ENCODE measurements around the gene SP100. TPM values are rescaled to one million over a fixed set of nuclear protein-coding genes. Genes with fewer than 3 reads are reported as not detected.

The SP100 gene
- total RNA-seq (10 to 100 TPM; 70.0 to 89.6 (median 75.0) TPM), polyA plus RNA-seq (10 to 100 TPM; 63.1 to 82.6 TPM)
- long read RNA-seq, donor 1, transcript SP100-204 (15 exons, 1,898 nt): major isoform, 129 of 408 reads
- long read RNA-seq, donor 1, transcript SP100-205 (14 exons, 1,802 nt): minor isoform, 58 of 408 reads
- long read RNA-seq, donor 1, partial matches to known transcripts: 104 of 408 reads
- long read RNA-seq, donor 1, other reads (novel, unspliced or antisense): 114 of 408 reads
- long read RNA-seq, donor 2, partial matches to known transcripts: 0 of 5 reads
- long read RNA-seq, donor 2, other reads (novel, unspliced or antisense): 0 of 5 reads
- long read RNA-seq, donor 3, transcript SP100-205 (14 exons, 1,802 nt): minor isoform, 19 of 82 reads
- long read RNA-seq, donor 3, transcript SP100-204 (15 exons, 1,898 nt): major isoform, 38 of 82 reads
- long read RNA-seq, donor 3, partial matches to known transcripts: 0 of 82 reads
- long read RNA-seq, donor 3, other reads (novel, unspliced or antisense): 21 of 82 reads

GRCh38 chr2:230416061-230416721, at the start of gene SP100:
Gene SP100 (plus strand): TSS chr2:230416201. CDS start chr2:230416297, 96 bp downstream.
- Histone ChIP-seq H3K27me3 (no peaks in the 10 kb centered on the region), H3K4me1 (ENCODE audit: insufficient read depth) (peaks cover 8% of the 10 kb centered on the region), H3K9me3 (no peaks in the 10 kb centered on the region), H3K36me3 (no peaks in the 10 kb centered on the region), H3K4me3 (peak within 1 kb of the TSS; percentile 53), H3K27ac (peak within 1 kb of the TSS; percentile 59 to 79)
- DNase-seq: peak; percentile 73 to 77 (median 77)
- TF ChIP-seq EP300 (IDR thresholded peaks at IDR 0.05) (no peak), POLR2A (IDR thresholded peaks at IDR 0.05) (peak; percentile 48), CTCF (IDR thresholded peaks at IDR 0.05) (no peak)
- WGBS, 3 donors: 0% methylated on average over 12 of the region's 12 CpGs
- intact Hi-C loops (cut with DNase I): no loop called here

DNA sequence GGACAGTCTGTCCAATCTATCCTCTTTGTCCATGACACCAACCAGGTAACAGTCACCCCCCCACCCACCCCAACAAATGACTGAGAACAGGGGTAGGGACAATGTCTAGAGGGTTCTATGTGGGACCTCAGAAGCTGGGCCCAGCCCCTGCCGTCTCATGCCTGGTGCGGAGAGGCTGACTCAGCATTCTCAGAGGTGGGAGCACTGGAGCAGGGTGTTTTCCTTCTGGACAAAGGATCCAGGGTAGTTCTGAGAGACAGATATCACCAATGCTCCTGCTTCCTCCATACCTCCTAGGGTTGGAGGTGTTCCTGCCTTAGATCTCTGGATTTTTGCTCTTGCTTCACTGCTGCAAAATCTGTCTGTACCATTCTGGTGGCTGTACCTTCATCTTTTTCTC, 33.9 kb upstream of the SP100 start:
- Histone ChIP-seq H3K36me3 (no peaks in the 10 kb centered on the region), H3K4me1 (ENCODE audit: insufficient read depth) (no peaks in the 10 kb centered on the region), H3K9me3 (no peaks in the 10 kb centered on the region), H3K27me3 (no peaks in the 10 kb centered on the region), H3K4me3 (no peak overlapping the region), H3K27ac (no peak overlapping the region)
- TF ChIP-seq CTCF (IDR thresholded peaks at IDR 0.05) (no peak), POLR2A (IDR thresholded peaks at IDR 0.05) (no peak), EP300 (IDR thresholded peaks at IDR 0.05) (no peak)
- WGBS, 3 donors: 91 to 96% (median 94%) methylated on average over 2 of the region's 2 CpGs
- intact Hi-C loops (cut with DNase I): no loop called here
- no peak for DNase-seq

DNA sequence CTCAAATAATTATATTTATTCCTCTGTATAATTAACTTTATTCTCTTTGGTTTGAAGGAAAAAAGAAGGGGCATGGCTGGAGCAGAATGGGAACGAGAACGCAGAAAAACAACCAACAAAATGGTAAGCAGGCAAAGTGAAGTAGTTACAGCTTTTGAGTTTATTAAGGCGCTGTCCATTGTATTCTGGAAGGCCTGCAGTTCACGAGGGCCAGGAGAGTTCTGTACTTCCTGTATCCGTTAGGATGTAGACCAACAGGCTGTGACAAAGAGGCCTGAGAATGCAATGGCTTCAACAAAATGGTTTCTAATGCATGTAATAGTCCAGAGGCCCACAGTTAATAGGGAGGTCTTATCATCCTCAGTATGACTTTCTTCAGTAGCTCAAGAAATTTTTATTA, 32.5 kb upstream of the SP100 start:
- intact Hi-C loops (cut with DNase I): no loop called here
- Histone ChIP-seq H3K9me3 (no peaks in the 10 kb centered on the region), H3K4me3 (no peak overlapping the region), H3K27ac (no peak overlapping the region), H3K4me1 (ENCODE audit: insufficient read depth) (no peaks in the 10 kb centered on the region), H3K27me3 (no peaks in the 10 kb centered on the region), H3K36me3 (no peaks in the 10 kb centered on the region)
- no peak for DNase-seq
- WGBS, 3 donors: 86 to 87% (median 87%) methylated on average over 5 of the region's 5 CpGs
- TF ChIP-seq POLR2A (IDR thresholded peaks at IDR 0.05) (no peak), CTCF (IDR thresholded peaks at IDR 0.05) (no peak), EP300 (IDR thresholded peaks at IDR 0.05) (no peak)

DNA sequence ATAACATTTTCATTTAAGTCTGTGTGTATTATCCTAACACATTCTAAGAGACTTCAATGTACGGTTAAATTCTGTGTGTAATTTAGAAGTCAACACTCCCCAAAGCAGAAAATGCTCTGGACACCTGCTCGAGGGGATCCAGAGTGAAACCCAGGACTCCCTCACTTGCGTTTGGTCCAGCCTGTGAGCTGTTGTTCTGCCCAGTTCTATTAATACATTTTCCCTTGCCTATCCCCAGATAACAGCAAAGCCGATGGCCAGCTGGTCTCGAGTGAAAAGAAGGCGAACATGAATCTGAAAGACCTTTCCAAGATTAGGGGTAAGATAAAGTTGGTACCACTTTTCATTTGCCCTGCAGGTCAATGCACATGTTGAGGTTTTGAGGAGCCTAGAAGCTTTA, 31.0 kb upstream of the SP100 start:
- Histone ChIP-seq H3K9me3 (no peaks in the 10 kb centered on the region), H3K4me3 (no peak overlapping the region), H3K4me1 (ENCODE audit: insufficient read depth) (no peaks in the 10 kb centered on the region), H3K36me3 (no peaks in the 10 kb centered on the region), H3K27me3 (no peaks in the 10 kb centered on the region), H3K27ac (no peak overlapping the region)
- intact Hi-C loops (cut with DNase I): no loop called here
- DNase-seq: no peak
- 90 to 94% (median 91%) methylated on average over 6 of the region's 6 CpGs for WGBS, 3 donors
- no peak for TF ChIP-seq POLR2A (IDR thresholded peaks at IDR 0.05)
- no peak for TF ChIP-seq EP300 (IDR thresholded peaks at IDR 0.05)
- no peak for TF ChIP-seq CTCF (IDR thresholded peaks at IDR 0.05)
